Activated T-helper 9 cell treated with anti-CD3 and anti-CD28 coated beads, Interleukin-2, amount 50 U/mL, for 16 hours (primary cell): ENCODE results near the gene LTBP1.

Source experiments
- DNase-seq: peaks from one replicate; pipeline ENCODE4 v3.0.0-alpha.2; 2020; ENCODE audit warnings: low read depth

LTBP1 gene

GRCh38 chr2:33011941-33012340, 65.2 kb downstream of the LTBP1 start:
- no peak for DNase-seq

- no peak for DNase-seq
Observed at GRCh38 chr2:33013684-33014110, 66.9 kb downstream of the LTBP1 start.

- no peak for DNase-seq
Observed at GRCh38 chr2:33014268-33014667, 67.5 kb downstream of the LTBP1 start.

GRCh38 chr2:33015421-33016142, 68.8 kb downstream of the LTBP1 start:
- no peak for DNase-seq

- DNase-seq = no peak
Observed at GRCh38 chr2:33018271-33018670, 71.5 kb downstream of the LTBP1 start.

GRCh38 chr2:33019796-33020195, 73.0 kb downstream of the LTBP1 start:
- DNase-seq = no peak

- no peak for DNase-seq
Observed at GRCh38 chr2:33020883-33021282, 74.1 kb downstream of the LTBP1 start.

- DNase-seq = no peak
Observed at GRCh38 chr2:33021542-33022227, 74.9 kb downstream of the LTBP1 start.

- no peak for DNase-seq
Observed at GRCh38 chr2:33022395-33022985, 75.7 kb downstream of the LTBP1 start.

GRCh38 chr2:33022989-33023727, 76.4 kb downstream of the LTBP1 start:
- DNase-seq = no peak

- no peak for DNase-seq
Observed at GRCh38 chr2:33023728-33024500, 77.2 kb downstream of the LTBP1 start.

- no peak for DNase-seq
Observed at GRCh38 chr2:33024758-33025157, 78.0 kb downstream of the LTBP1 start.

- no peak for DNase-seq
Observed at GRCh38 chr2:33029459-33029858, 82.7 kb downstream of the LTBP1 start.

GRCh38 chr2:33029926-33030325, 83.2 kb downstream of the LTBP1 start:
- no peak for DNase-seq

- no peak for DNase-seq
Observed at GRCh38 chr2:33030326-33030725, 83.6 kb downstream of the LTBP1 start.

GRCh38 chr2:33032245-33032644, 85.5 kb downstream of the LTBP1 start:
- no peak for DNase-seq

GRCh38 chr2:33033606-33034081, 86.9 kb downstream of the LTBP1 start:
- no peak for DNase-seq

GRCh38 chr2:33034784-33035183, 88.0 kb downstream of the LTBP1 start:
- DNase-seq = no peak

GRCh38 chr2:33038230-33038629, 91.5 kb downstream of the LTBP1 start:
- no peak for DNase-seq

- DNase-seq = no peak
Observed at GRCh38 chr2:33038799-33039198, 92.0 kb downstream of the LTBP1 start.

- DNase-seq = no peak
Observed at GRCh38 chr2:33040541-33040940, 93.8 kb downstream of the LTBP1 start.

- DNase-seq = no peak
Observed at GRCh38 chr2:33042265-33042664, 95.5 kb downstream of the LTBP1 start.
